Right lobe of liver (tissue), 4 donors: ENCODE data around the gene CILP2.

ENCODE experiments used
- POLR2A ChIP-seq: fragments of 450-650 bp; IDR thresholded peaks from one replicate; pipeline ENCODE4 v1.6.1; 2017; ENCODE audit warnings: antibody characterized with exemption, mild to moderate bottlenecking
- TF ChIP-seq, protein P1 (sequence below), 4 donors: fragments of 200-600 bp in 3 of 4; fragments of 450-650 bp in 1 of 4; IDR thresholded peaks; one replicate each; pipeline versions ENCODE4 v1.5.1 to v1.8.0; 2016 to 2022; ENCODE audit warnings: antibody characterized with exemption in 4 of 4, mild to moderate bottlenecking in 2 of 4
- donor health status: DM: no; HTN: no; CAD: no.
- donor health status: DM: no; HTN: no; CAD: no.
- donor health status: DM: no; HTN: yes; CAD: no.

DNA sequence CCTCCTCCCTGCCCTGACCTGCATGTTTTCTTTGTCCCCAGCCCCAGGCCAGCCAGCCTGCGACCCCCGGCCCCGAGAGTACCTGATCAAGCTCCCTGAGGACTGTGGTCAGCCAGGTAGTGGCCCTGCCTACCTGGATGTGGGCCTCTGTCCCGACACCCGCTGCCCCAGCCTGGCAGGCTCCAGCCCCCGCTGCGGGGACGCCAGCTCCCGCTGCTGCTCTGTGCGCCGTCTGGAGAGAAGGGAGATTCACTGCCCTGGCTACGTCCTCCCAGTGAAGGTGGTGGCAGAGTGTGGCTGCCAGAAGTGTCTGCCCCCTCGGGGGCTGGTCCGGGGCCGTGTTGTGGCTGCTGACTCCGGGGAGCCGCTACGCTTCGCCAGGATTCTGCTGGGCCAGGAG lies 5.6 kb downstream of the CILP2 start:
- TF ChIP-seq, protein P1, sequence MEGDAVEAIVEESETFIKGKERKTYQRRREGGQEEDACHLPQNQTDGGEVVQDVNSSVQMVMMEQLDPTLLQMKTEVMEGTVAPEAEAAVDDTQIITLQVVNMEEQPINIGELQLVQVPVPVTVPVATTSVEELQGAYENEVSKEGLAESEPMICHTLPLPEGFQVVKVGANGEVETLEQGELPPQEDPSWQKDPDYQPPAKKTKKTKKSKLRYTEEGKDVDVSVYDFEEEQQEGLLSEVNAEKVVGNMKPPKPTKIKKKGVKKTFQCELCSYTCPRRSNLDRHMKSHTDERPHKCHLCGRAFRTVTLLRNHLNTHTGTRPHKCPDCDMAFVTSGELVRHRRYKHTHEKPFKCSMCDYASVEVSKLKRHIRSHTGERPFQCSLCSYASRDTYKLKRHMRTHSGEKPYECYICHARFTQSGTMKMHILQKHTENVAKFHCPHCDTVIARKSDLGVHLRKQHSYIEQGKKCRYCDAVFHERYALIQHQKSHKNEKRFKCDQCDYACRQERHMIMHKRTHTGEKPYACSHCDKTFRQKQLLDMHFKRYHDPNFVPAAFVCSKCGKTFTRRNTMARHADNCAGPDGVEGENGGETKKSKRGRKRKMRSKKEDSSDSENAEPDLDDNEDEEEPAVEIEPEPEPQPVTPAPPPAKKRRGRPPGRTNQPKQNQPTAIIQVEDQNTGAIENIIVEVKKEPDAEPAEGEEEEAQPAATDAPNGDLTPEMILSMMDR (IDR thresholded peaks at IDR 0.05), result no peak
- no peak for TF ChIP-seq POLR2A
